K562 (cell line): ENCODE results near the gene LGALS3BP. TPM values are rescaled to one million over a fixed set of nuclear protein-coding genes. Genes with fewer than 3 reads are reported as not detected.

Source experiments
- BMI1 ChIP-seq: fragments of 150-350 bp; IDR thresholded peaks from 2 replicates; pipeline ENCODE4 v1.6.1; 2014; ENCODE audit warnings: low read length
- CBFB ChIP-seq: sonication (generic); formaldehyde crosslinking; IDR thresholded peaks from 2 replicates; pipeline ENCODE4 v1.4.0; 2020; ENCODE audit warnings: mild to moderate bottlenecking, missing genetic modification reagents
- CREM ChIP-seq: IDR thresholded peaks from 2 replicates; pipeline ENCODE4 v1.6.1; 2014; ENCODE audit warnings: antibody characterized with exemption, low read depth
- E2F8 ChIP-seq: fragments of 450-650 bp; IDR thresholded peaks from 2 replicates; pipeline ENCODE4 v1.7.1; 2018; ENCODE audit warnings: mild to moderate bottlenecking, low read depth; ENCODE audit not compliant: partially characterized antibody
- ERF ChIP-seq: fragments of 450-650 bp; formaldehyde crosslinking; IDR thresholded peaks from 2 replicates; pipeline ENCODE4 v1.4.0; 2020; ENCODE audit warnings: mild to moderate bottlenecking, mixed read lengths
- HDAC1 ChIP-seq, 2 experiments: fragments of 450-650 bp; IDR thresholded peaks; 2 replicates each; pipeline ENCODE4 v1.6.1; 2016 to 2017; ENCODE audit warnings: inconsistent platforms in 1 of 2, mild to moderate bottlenecking in 1 of 2, moderate library complexity in 1 of 2
- HDGF ChIP-seq: fragments of 450-650 bp; IDR thresholded peaks from 2 replicates; pipeline ENCODE4 v1.6.1; 2016
- HMGXB4 ChIP-seq: sonication (generic); formaldehyde crosslinking; IDR thresholded peaks from 2 replicates; pipeline ENCODE4 v1.8.1; 2023; ENCODE audit warnings: mild to moderate bottlenecking, missing genetic modification reagents
- IRF2 ChIP-seq: sonication (generic); formaldehyde crosslinking; IDR thresholded peaks from 2 replicates; pipeline ENCODE4 v1.8.1; 2022; ENCODE audit warnings: mild to moderate bottlenecking, missing genetic modification reagents
- MYC ChIP-seq, 2 experiments: fragments of 250-450 bp in 1 of 2; sonication (Bioruptor Pico) in 1 of 2; IDR thresholded peaks; 2 replicates each; pipeline versions ENCODE4 v1.5.1 to v1.6.1; 2012 to 2021; ENCODE audit warnings: low read depth in 2 of 2, borderline replicate concordance in 1 of 2, improper control_type of control experiment in 1 of 2, low read length in 1 of 2, mild to moderate bottlenecking in 1 of 2, moderate library complexity in 1 of 2
- PHB2 ChIP-seq: fragments of 450-650 bp; IDR thresholded peaks from 2 replicates; pipeline ENCODE4 v1.6.1; 2017; ENCODE audit warnings: low read depth
- SAFB ChIP-seq: fragments of 200-400 bp; formaldehyde crosslinking; IDR thresholded peaks from 2 replicates; pipeline ENCODE4 v1.6.1; 2017; ENCODE audit warnings: low read depth, low read length, borderline replicate concordance
- SIN3A ChIP-seq, 2 experiments: fragments of 150-350 bp in 1 of 2; IDR thresholded peaks; 2 replicates each; pipeline ENCODE4 v1.6.1; 2011 to 2016; ENCODE audit warnings: borderline replicate concordance in 2 of 2, low read depth in 2 of 2, low read length in 2 of 2, mild to moderate bottlenecking in 2 of 2, moderate library complexity in 2 of 2; ENCODE audit not compliant: control insufficient read depth in 1 of 2
- SP2 ChIP-seq: IDR thresholded peaks from 2 replicates; pipeline ENCODE4 v1.6.1; 2011; ENCODE audit warnings: mild to moderate bottlenecking, low read depth, low read length, moderate library complexity; ENCODE audit not compliant: poor library complexity, severe bottlenecking; ENCODE audit errors: extremely low read depth
- YY1 ChIP-seq, 3 experiments: IDR thresholded peaks; 2 replicates each; pipeline ENCODE4 v1.6.1; 2011; ENCODE audit warnings: low read length in 2 of 3, mild to moderate bottlenecking in 2 of 3, moderate library complexity in 2 of 3, borderline replicate concordance in 1 of 3, control low read depth in 1 of 3, low read depth in 1 of 3; ENCODE audit not compliant: insufficient read depth in 3 of 3, insufficient replicate concordance in 2 of 3, control insufficient read depth in 1 of 3, insufficient read length in 1 of 3; ENCODE audit errors: extremely low read depth in 1 of 3
- ZNF217 ChIP-seq: sonication (generic); formaldehyde crosslinking; IDR thresholded peaks from 2 replicates; pipeline ENCODE4 v1.8.0; 2022; ENCODE audit warnings: mild to moderate bottlenecking, missing genetic modification reagents
- ZNF239 ChIP-seq: fragments of 250-450 bp; sonication (Bioruptor Pico); IDR thresholded peaks from 2 replicates; pipeline ENCODE4 v1.4.0; 2020; ENCODE audit warnings: mild to moderate bottlenecking
- ZNF584 ChIP-seq: fragments of 200-800 bp; sonication (Bioruptor generic); IDR thresholded peaks from 2 replicates; pipeline ENCODE4 v1.6.1; 2016; ENCODE audit warnings: low read depth, mild to moderate bottlenecking, missing genetic modification characterization, missing compliant biosample characterization
- ZNF668 ChIP-seq: fragments of 250-450 bp; sonication (Bioruptor Pico); IDR thresholded peaks from 2 replicates; pipeline ENCODE4 v1.8.0; 2022; ENCODE audit warnings: mild to moderate bottlenecking, inconsistent platforms
- polyA plus RNA-seq, 8 experiments: library from polyadenylated mRNA; depleted of rRNA in 4 of 8; stranded (reverse) in 5 of 8; unstranded in 3 of 8; fragments of >200 nt; fragmentation: Nextera tagmentation in 2 of 8; fragmentation: Illumina TruSeq in 1 of 8; extraction: Ambion mirVana in 2 of 8; extraction: Trizol in 1 of 8; gene quantifications; 2 replicates each; pipeline versions ENCODE4 v1.2.1 to v1.2.3, GENCODE V29; 2011 to 2014; ENCODE audit warnings: inconsistent platforms in 1 of 8, missing spikeins in 1 of 8
- total RNA-seq, 7 experiments: library from RNA; depleted of rRNA in 6 of 7; stranded (reverse); fragments of >200 nt in 6 of 7; fragmentation: Illumina TruSeq in 2 of 7; extraction: Trizol in 2 of 7; gene quantifications; 2 replicates each; pipeline versions ENCODE4 v1.2.1 to v1.2.3, GENCODE V29; 2011 to 2021; ENCODE audit warnings: low replicate concordance in 1 of 7
- TF ChIP-seq, protein P1 (sequence below): sonication (generic); formaldehyde crosslinking; IDR thresholded peaks from 2 replicates; pipeline ENCODE4 v1.8.1; 2023; ENCODE audit warnings: mild to moderate bottlenecking, missing genetic modification reagents, moderate library complexity
- TF ChIP-seq, protein P2 (sequence below): sonication (generic); formaldehyde crosslinking; IDR thresholded peaks from 2 replicates; pipeline ENCODE4 v1.9.0; 2022; ENCODE audit warnings: mild to moderate bottlenecking, missing genetic modification reagents

Gene LGALS3BP
- total and polyA plus RNA-seq, 9 of the 15 experiments (the other 6 are each of a cell fraction or from before 2014, with no cell fraction given), result 0.39 to 5.3 (median 3.2) TPM

DNA sequence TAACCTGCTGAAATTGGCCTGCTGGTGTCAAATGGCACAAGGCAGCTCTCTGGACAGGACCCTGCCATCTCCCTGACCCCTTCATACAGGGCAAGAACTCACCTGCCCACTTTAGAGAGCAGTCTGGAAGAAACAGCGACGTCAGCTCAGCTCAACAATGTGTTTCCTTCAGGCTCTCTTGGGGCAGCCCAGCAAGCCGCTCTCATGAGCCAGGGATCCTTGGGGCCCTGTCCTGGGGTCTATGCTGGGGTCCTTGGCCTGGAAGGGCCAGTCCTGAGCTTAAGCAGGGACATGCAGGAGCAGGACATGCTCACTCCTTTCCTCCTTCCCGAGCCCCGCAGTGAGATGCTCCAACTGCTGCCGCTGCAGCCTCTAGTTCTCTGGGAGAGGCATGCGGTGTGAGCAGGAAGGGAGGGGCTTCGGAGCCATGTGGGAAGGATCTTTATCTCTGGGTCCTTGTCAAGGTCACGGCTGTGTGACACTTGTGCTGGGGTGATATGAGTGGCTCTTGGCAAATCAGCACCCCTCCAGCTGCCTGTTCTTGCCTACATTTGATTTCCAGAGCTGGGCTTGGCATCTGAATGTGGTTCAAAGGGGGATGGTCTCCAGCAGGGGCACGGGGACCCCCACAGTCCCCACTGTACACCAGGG lies 47.7 kb upstream of the LGALS3BP start (continued):
- TF ChIP-seq BMI1 (no peak), SIN3A (IDR thresholded peaks at IDR 0.05; ENCODE audit: borderline replicate concordance in 2 of 2, control insufficient read depth in 1 of 2, low read depth in 2 of 2, low read length in 2 of 2) (no peak), CBFB (CRISPR knock-in tag) (no peak), HMGXB4 (CRISPR knock-in tag) (no peak), ERF (CRISPR knock-in tag) (no peak), SAFB (no peak), ZNF239 (CRISPR knock-in tag) (no peak), MYC (IDR thresholded peaks at IDR 0.05; ENCODE audit: low read depth, low read length) (peak; percentile 46; the same call in 1 of the 2 replicates), MYC (CRISPR knock-in tag; IDR thresholded peaks at IDR 0.05; ENCODE audit: borderline replicate concordance, low read depth) (no peak), ZNF668 (CRISPR knock-in tag) (no peak), ZNF584 (CRISPR knock-in tag) (no peak), PHB2 (no peak), ZNF217 (CRISPR knock-in tag) (no peak), YY1 (IDR thresholded peaks at IDR 0.05; ENCODE audit: borderline replicate concordance in 1 of 3, control insufficient read depth in 1 of 3, extremely low read depth in 1 of 3, insufficient read depth in 3 of 3, insufficient read length in 1 of 3, insufficient replicate concordance in 2 of 3, low read depth in 1 of 3, low read length in 2 of 3) (no peak), CREM (0 out of 2 replicates have a peak, but pooled peaks have one; percentile 3), E2F8 (no peak), IRF2 (CRISPR knock-in tag) (no peak), SP2 (no peak), HDGF (no peak), HDAC1 (IDR thresholded peaks at IDR 0.05) (no peak)
- TF ChIP-seq, protein P1, sequence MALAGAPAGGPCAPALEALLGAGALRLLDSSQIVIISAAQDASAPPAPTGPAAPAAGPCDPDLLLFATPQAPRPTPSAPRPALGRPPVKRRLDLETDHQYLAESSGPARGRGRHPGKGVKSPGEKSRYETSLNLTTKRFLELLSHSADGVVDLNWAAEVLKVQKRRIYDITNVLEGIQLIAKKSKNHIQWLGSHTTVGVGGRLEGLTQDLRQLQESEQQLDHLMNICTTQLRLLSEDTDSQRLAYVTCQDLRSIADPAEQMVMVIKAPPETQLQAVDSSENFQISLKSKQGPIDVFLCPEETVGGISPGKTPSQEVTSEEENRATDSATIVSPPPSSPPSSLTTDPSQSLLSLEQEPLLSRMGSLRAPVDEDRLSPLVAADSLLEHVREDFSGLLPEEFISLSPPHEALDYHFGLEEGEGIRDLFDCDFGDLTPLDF, result no peak
- TF ChIP-seq, protein P2, sequence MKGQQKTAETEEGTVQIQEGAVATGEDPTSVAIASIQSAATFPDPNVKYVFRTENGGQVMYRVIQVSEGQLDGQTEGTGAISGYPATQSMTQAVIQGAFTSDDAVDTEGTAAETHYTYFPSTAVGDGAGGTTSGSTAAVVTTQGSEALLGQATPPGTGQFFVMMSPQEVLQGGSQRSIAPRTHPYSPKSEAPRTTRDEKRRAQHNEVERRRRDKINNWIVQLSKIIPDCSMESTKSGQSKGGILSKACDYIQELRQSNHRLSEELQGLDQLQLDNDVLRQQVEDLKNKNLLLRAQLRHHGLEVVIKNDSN (CRISPR knock-in tag), result no peak
